ENCODE data around the gene ARHGEF7.

ARHGEF7 gene

DNA sequence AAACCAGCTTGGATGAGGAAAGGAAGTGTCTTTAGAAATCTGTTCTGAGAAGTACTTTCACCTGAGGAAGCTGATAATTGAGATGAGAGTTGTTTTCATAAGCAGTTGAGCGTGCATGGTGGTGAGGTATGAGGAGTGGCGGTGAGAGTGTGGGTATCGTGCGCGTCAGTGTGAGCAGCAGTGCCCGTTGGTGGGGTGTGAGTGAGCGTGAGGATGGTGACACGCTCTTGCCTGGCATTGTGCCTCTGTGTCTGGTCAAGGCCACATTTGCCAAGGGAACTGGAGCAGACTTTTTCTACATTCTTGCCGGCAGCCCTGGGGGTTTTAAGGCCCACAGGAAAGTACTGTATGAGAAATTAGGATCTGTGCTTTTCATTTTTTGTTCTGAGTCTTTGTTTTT, 168.9 kb downstream of the ARHGEF7 start:
- no peaks in the 10 kb centered on the region for H3K4me1 ChIP-seq (ENCODE audit: insufficient read depth, low read length, poor library complexity, severe bottlenecking)
- no peak overlapping the region for H2AFZ ChIP-seq (ENCODE audit: low read length)
- H3K9me3 ChIP-seq (ENCODE audit: insufficient read depth, low read depth, low read length): no peaks in the 10 kb centered on the region
- no peaks in the 10 kb centered on the region for H3F3A ChIP-seq (ENCODE audit: low read depth)
- H3K9me2 ChIP-seq (replicated peaks; ENCODE audit: low read depth, low read length): no peaks in the 10 kb centered on the region
- no peak overlapping the region for H3K4me2 ChIP-seq (ENCODE audit: low read depth, low read length, poor library complexity, severe bottlenecking)
- no peak for TF ChIP-seq EZH2phosphoT487 (IDR thresholded peaks at IDR 0.05; ENCODE audit: borderline replicate concordance)
- H3K27me3 ChIP-seq (ENCODE audit: insufficient read depth, low read length, poor library complexity, severe bottlenecking): no peaks in the 10 kb centered on the region
- H3K4me3 ChIP-seq (ENCODE audit: low read length, poor library complexity, severe bottlenecking): no peak overlapping the region
- H3K79me2 ChIP-seq (ENCODE audit: insufficient read depth, low read length): 0 out of 2 replicates have a peak, but pooled peaks cover 3% of the 10 kb centered on the region
- no peak overlapping the region for H3K9ac ChIP-seq (ENCODE audit: low read depth, low read length, poor library complexity, severe bottlenecking)
- H3K36me3 ChIP-seq (ENCODE audit: insufficient read depth, low read length): peaks cover 99% of the 10 kb centered on the region
- H4K20me1 ChIP-seq (ENCODE audit: insufficient read depth, low read length, poor library complexity, severe bottlenecking): no peaks in the 10 kb centered on the region

DNA sequence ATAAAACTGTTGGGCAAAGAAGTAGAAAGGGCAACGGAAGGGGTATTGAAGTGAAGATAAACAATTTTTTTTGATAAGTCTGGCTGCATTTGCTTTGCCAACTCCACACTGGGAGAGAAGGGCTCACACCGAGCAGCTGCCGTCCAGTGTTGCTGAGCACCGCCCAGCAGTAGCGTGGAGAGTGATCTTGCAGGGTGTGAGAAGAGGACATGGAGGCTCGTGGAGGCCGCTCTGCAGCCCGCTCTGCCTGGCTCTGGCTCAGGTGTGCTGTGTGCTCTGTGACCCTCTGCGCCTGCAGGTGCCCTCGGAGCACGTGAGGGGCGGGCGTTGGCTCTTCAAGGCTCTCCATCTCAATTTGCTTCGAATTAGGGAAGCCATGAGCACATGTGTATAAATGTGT, 169.5 kb downstream of the ARHGEF7 start:
- H3K9me2 ChIP-seq (replicated peaks; ENCODE audit: low read depth, low read length): no peaks in the 10 kb centered on the region
- H3K79me2 ChIP-seq (ENCODE audit: insufficient read depth, low read length): 0 out of 2 replicates have a peak, but pooled peaks cover 3% of the 10 kb centered on the region
- TF ChIP-seq EZH2phosphoT487 (IDR thresholded peaks at IDR 0.05; ENCODE audit: borderline replicate concordance) (no peak), CTCF (conservative IDR thresholded peaks at IDR 0.05; ENCODE audit: low read length) (no peak)
- H3K36me3 ChIP-seq (ENCODE audit: insufficient read depth, low read length): peaks cover 98% of the 10 kb centered on the region
- H3K4me3 ChIP-seq (ENCODE audit: low read length, poor library complexity, severe bottlenecking): no peak overlapping the region
- H3K9me3 ChIP-seq (ENCODE audit: insufficient read depth, low read depth, low read length): no peaks in the 10 kb centered on the region
- no peaks in the 10 kb centered on the region for H3K27me3 ChIP-seq (ENCODE audit: insufficient read depth, low read length, poor library complexity, severe bottlenecking)
- no peak overlapping the region for H2AFZ ChIP-seq (ENCODE audit: low read length)
- H3F3A ChIP-seq (ENCODE audit: low read depth): no peaks in the 10 kb centered on the region
- no peaks in the 10 kb centered on the region for H3K4me1 ChIP-seq (ENCODE audit: insufficient read depth, low read length, poor library complexity, severe bottlenecking)
- no peak overlapping the region for H3K9ac ChIP-seq (ENCODE audit: low read depth, low read length, poor library complexity, severe bottlenecking)
- no peaks in the 10 kb centered on the region for H4K20me1 ChIP-seq (ENCODE audit: insufficient read depth, low read length, poor library complexity, severe bottlenecking)
- no peak overlapping the region for H3K4me2 ChIP-seq (ENCODE audit: low read depth, low read length, poor library complexity, severe bottlenecking)

- Histone ChIP-seq H3K27me3 (ENCODE audit: insufficient read depth, low read length, poor library complexity, severe bottlenecking) (no peaks in the 10 kb centered on the region), H3F3A (ENCODE audit: low read depth) (no peaks in the 10 kb centered on the region), H3K36me3 (ENCODE audit: insufficient read depth, low read length) (peaks cover 97% of the 10 kb centered on the region), H3K9ac (ENCODE audit: low read depth, low read length, poor library complexity, severe bottlenecking) (no peak overlapping the region), H3K4me2 (ENCODE audit: low read depth, low read length, poor library complexity, severe bottlenecking) (no peak overlapping the region), H4K20me1 (ENCODE audit: insufficient read depth, low read length, poor library complexity, severe bottlenecking) (no peaks in the 10 kb centered on the region), H3K4me1 (ENCODE audit: insufficient read depth, low read length, poor library complexity, severe bottlenecking) (no peaks in the 10 kb centered on the region), H2AFZ (ENCODE audit: low read length) (no peak overlapping the region), H3K4me3 (ENCODE audit: low read length, poor library complexity, severe bottlenecking) (no peak overlapping the region), H3K9me3 (ENCODE audit: insufficient read depth, low read depth, low read length) (no peaks in the 10 kb centered on the region), H3K9me2 (replicated peaks; ENCODE audit: low read depth, low read length) (no peaks in the 10 kb centered on the region), H3K79me2 (ENCODE audit: insufficient read depth, low read length) (0 out of 2 replicates have a peak, but pooled peaks cover 3% of the 10 kb centered on the region)
- TF ChIP-seq CTCF (conservative IDR thresholded peaks at IDR 0.05; ENCODE audit: low read length): no peak; the same call in 1 of the 2 replicates
- no peak for TF ChIP-seq EZH2phosphoT487 (IDR thresholded peaks at IDR 0.05; ENCODE audit: borderline replicate concordance)
These were observed 171.1 kb downstream of the ARHGEF7 start for GRCh38 chr13:111286162-111286561.

GRCh38 chr13:111286749-111287148, 171.6 kb downstream of the ARHGEF7 start:
- no peaks in the 10 kb centered on the region for H4K20me1 ChIP-seq (ENCODE audit: insufficient read depth, low read length, poor library complexity, severe bottlenecking)
- H3K4me2 ChIP-seq (ENCODE audit: low read depth, low read length, poor library complexity, severe bottlenecking): no peak overlapping the region
- no peaks in the 10 kb centered on the region for H3K9me2 ChIP-seq (replicated peaks; ENCODE audit: low read depth, low read length)
- H3K4me1 ChIP-seq (ENCODE audit: insufficient read depth, low read length, poor library complexity, severe bottlenecking): no peaks in the 10 kb centered on the region
- no peak overlapping the region for H3K9ac ChIP-seq (ENCODE audit: low read depth, low read length, poor library complexity, severe bottlenecking)
- 0 out of 2 replicates have a peak, but pooled peaks cover 3% of the 10 kb centered on the region for H3K79me2 ChIP-seq (ENCODE audit: insufficient read depth, low read length)
- H3K36me3 ChIP-seq (ENCODE audit: insufficient read depth, low read length): peaks cover 97% of the 10 kb centered on the region
- H3K4me3 ChIP-seq (ENCODE audit: low read length, poor library complexity, severe bottlenecking): no peak overlapping the region
- H3K9me3 ChIP-seq (ENCODE audit: insufficient read depth, low read depth, low read length): no peaks in the 10 kb centered on the region
- TF ChIP-seq EZH2phosphoT487 (IDR thresholded peaks at IDR 0.05; ENCODE audit: borderline replicate concordance): no peak
- no peak for TF ChIP-seq CTCF (conservative IDR thresholded peaks at IDR 0.05; ENCODE audit: low read length)
- no peaks in the 10 kb centered on the region for H3F3A ChIP-seq (ENCODE audit: low read depth)
- H2AFZ ChIP-seq (ENCODE audit: low read length): no peak overlapping the region
- no peaks in the 10 kb centered on the region for H3K27me3 ChIP-seq (ENCODE audit: insufficient read depth, low read length, poor library complexity, severe bottlenecking)
